Stimulated activated CD8-positive, alpha-beta memory T cell treated with anti-CD3 and anti-CD28 coated beads, Interleukin-12 subunit alpha, Interleukin-12 subunit beta, amount 100 ng/mL, for 4 hours (primary cell): ENCODE measurements around the gene SYNE3.

Experiments
- DNase-seq: peaks from one replicate; pipeline ENCODE4 v3.0.0-alpha.2; 2020; ENCODE audit warnings: low read depth

SYNE3 gene

DNA sequence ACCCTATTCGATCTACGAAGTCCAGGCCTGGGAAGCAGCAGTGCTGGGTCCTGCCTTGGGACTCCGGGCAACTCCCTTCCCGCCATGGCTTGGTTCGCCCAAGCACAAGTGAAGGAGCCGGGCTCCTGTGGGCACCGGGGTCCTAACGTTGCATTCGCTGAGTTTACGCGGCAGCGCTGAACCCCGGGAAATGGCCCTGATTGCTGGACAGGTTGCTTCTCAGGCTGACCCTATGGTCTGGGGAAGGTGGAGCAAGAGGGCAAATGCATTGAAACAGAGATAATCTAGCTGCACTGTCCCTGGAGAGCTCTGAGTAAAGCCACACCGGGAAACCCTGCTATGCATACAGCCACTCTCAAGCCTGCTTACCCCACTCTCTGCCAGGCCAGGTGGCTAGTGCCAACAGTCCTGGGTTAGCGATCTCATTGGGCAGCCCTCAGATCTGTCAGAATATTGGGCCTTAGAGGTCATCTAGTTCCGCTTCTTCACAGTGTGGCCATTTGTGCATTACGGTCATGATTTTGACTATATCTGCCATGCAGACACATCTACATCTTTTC lies 11.3 kb downstream of the SYNE3 start:
- no peak for DNase-seq

DNA sequence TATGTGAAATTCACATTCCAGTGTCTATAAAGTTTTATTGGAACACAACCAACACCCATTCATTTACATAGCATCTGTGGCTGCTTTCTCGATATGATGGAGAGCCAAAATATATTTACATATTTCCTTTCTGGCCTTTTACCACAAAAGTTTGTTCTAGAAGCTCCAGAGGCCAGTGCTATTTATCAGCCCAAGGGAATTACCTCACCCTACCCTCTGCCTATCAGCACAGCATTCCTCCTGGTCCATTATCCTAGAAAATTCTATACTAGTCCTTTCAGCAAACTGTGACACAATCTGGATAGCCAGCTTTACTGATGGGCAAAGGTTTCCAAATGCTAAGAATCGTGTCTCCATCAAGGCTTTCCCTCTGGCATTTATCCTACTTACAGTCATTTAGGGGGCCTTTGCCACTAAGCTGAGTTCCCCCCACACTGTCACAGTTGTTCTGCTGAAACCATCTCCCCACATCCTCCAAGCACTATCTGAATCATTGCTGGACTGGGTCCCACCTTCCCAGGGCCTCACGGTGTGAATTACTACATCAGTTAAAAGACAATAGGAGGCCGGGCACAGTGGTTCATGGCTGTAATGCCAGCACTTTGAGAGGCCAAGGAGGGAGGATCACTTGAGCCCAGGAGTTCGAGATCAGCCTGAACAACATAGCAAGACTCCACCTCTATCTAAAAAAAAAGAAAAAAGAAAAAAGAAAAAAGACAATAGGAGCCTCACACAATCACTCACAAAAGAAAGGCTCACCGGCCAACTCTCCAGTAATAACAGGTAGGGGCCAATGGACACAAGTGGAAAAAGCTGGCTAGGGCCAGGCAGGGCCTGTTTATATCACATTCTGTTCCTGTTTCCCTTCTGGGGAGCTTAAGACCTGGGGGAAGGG lies 12.1 kb downstream of the SYNE3 start:
- no peak for DNase-seq

DNA sequence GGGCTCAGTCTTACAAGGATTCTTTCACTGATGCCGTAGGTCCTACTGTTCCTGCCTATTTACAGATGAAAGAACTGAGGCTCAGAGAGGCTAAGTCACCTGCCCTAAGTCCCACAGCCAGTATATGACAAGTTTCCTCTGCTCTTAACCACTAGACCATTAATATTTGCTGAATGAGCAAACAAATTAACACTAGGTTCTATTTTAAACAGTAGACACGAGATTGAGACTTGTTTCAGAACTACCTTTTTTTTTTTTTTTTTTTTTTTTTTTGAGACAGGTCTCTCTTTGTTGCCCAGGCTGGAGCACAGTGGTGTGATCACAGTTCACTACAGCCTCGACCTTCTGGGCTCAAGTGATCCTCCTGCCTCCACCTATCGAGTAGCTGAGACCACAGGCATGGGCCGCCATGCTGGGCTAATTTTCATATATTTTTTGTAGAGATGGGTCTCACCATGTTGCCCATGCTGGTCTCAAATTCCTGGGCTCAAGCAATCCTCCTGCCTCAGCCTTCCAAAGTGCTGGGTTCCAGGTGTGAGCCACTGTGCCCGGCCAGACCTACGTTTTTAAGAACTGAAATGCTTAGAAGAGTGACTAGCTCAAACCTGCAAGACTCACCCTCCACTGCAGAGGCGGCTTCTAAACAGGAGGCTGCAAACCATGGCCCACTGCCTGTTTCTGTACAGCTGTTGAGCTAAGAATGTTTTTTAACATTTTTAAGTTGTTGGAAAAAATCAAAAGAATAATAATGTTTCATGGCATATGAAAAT lies 12.9 kb downstream of the SYNE3 start:
- DNase-seq: no peak

DNA sequence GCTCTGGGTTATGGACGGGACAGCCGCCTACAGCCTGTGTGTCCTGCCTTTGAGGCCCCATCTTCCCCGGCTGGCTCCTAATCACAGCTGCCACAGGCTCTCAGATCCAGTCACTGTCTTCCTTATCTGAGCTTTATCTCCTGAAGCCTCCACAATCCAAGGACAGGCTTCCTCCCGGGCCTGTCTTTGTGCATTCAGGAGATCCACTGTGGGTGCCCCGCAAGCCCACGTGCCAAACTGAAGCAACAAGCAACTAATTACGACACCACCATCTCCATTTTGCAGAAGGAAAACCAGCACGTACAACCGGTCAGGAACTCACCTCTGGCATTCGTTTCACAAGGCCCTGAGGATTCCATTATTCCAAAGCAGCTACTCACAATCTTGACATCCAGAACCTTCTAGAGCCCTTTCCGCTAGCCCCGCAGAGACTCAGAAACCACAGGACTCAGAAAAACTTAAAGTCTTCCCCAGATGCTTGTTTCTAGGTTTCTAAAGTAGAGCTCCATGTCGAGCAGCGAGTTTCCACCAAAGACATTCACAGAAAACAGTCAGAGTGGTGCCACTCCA lies 14.0 kb downstream of the SYNE3 start:
- DNase-seq: no peak

DNA sequence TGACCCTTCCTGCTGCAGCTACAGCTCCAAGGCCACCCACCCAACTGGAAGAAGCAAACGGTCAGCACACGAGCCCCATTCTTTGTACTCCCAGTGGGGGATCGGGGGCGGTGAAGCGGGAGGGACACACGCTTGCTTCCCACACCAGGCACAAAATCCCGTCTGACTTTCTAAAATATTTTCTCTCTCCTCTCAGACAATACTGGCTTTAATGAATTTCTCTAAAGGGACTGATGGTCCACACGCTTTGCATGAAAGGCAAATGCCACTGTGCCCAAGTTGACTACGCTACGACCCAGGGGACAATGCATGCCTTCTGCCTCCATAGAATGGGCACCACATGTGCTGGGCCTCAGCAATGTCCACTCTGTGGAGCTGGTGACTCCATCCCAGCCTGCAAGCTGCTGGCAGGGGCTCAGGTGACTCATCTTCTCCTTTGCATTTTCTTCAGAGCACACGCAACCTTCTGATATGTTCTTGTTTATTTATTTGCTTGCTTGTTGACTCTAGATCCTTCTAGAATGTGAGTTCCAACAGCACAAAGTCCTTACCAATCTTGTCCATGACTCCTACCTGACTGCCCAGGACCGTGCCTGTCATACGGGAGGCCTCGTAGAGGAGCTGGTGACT lies 15.6 kb downstream of the SYNE3 start:
- no peak for DNase-seq

DNA sequence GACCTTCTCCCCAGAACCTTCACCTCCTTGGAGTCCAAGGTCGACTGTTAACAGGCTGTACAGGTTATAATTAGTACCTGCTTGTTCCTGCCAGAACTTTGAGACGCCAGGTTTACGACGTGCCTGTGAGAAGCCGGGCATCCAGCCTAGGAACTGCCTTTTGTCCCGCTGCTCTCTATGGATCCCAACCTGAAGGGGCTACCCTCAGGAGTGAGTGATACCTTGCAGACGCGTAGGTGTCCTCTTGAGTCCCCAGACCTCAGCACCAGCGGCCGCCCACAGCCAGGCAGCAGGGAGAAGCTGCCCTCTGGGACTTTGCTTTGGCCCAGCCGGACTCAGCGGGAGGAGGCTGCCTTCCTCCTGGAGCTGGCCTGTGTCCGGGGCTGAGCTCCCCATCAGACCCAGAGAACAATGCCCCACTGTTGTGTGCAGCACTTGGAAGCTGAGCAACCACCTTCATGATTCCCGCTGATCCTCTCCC lies 16.2 kb downstream of the SYNE3 start:
- no peak for DNase-seq

DNA sequence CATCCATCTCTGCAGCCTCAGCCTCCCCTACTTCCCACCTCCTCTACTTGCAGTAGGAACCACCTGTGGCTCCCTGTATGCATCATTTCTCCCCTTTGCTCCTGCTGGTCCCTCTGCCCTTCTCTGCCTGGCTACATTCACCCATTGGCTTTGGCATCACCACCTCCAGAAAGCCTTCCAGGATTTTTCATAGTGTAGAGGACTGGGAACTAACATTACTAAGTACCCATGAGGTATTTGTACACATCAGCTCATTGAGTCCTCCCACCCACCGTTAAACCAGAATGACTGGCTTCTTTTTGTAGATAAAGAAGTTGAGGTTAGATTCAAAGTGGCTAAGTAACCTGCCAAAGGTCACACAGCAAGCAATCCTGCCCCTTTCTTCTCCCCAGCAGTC lies 17.1 kb downstream of the SYNE3 start:
- DNase-seq: no peak

DNA sequence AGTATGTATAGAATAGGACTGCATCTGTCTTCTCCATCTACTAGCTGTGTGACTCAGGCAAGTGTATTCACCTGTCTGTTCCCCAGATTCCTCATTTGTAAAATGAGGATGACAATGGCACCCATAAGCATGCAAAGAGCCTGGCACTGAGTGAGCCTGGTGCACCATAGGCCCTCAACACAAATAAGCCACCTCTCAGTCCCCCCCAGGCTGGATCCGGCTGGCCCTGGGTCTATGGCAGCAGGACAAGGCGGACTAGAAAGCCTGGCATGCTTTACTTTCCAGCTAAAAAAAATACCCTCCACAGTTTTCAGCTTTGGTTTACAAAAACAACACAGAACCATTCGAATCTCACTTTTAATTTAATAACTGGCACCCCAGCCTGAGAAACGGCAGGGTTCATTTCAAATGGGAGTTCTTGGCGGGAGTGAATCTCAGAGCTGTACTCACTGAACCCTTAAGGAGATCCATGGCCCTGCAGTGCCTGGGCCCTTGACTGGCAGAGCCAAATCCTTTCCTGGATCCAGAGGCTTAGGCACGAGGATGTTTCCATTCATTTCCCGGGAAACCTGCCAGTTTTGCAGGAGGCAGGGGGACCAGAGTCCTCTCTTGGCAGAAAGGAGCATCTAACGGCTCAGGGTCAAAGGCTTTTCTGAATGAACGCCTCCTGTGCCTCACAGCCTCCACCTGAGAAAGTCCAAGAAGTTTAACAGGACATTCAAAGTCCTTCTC lies 17.7 kb downstream of the SYNE3 start:
- no peak for DNase-seq

DNA sequence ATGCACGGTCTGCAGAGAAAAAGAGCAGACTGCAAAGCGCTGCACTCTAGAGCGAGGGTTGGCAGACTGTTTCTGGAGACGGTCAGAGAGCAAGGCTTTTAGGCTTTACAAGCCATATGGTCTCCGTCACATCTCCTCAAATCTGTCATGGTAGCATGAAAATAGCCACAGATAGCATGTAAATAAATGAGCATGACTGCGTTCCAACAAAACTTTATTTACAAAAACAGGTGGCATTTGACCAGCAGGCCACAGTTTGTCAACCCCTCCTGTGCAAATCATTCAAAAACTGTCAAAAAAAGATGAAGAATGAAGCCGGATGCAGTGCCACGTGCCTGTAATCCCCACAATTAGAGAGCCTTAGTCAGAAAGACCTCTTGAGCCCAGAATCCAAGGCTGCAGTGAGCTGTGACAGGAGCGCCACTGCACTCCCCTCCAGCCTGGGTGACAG lies 18.9 kb downstream of the SYNE3 start:
- DNase-seq: no peak

DNA sequence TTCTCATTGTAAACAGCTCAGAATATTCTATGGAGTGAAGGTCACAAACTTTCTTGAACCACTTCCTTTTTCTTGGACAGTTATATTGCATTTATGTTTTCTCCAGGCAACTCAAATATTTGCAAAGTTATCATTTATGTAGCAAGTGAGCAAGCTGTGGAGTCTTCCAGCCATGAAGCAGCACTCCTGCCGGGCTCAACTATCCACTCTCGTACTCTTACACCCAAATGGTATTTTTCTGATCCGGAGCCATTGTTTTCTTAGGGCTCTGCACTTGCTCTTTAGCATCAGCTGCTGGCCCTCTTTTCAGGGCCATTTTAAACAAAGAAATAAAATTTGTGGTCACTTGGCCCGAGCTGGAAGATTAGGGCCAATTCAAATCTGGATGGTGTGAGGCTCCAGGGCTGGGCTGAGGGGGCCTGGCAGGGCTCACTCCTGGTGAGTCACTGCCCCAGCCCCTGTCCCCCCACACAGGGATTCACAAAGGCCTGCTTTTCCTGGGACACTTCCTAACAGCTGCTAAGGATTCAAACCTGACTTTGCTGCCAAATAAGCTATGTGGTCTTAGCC lies 19.7 kb downstream of the SYNE3 start:
- no peak for DNase-seq

DNA sequence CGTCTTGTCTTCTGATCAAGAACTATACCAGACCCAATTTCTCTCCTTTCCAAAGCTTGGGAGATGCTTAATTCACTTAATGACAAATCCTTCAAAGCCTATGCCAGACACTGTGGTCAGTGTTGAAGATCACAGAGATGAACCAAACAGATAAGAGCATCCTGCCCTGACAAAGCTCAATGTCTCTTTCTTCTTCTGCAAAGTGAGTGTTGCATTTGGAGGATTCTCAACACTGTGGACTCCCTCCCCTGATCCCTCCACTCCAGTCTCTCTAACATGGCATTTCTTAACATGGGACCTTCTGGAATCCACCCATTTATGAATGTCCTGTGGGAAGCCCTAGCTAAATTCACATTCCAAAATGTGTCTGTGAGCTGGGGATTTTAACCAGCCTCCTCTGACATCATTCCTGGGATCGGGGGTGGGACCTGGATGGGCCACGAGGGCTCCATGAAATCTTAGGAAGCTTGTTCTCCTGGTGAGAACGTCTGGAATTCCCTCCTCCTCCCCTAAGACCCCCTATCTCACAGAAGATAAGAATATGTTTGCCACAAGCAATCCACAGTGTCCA lies 20.3 kb downstream of the SYNE3 start:
- no peak for DNase-seq

DNA sequence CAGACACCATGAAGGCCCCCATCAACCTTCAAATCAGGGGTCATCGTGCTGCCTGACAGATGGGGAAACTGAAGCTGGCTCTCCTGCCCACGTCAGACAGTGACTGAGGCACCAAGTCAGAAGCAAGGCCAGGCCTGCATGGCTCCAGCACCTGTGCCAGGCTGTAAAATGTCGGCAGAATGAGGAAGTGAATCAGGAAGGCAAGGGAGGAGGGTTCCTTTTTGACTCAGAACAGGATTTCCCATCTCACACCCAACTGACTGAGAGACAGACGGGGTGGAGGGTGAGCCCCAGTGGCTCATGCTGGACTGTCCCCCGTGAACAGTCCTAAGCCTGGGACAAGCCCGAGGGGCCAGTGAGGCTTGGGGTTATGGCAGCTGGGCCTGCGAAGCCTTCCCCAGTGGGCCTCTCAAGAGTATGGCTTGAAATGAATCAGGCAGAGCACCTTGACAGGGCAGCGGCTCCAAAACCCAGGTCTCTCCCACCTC lies 20.9 kb downstream of the SYNE3 start:
- no peak for DNase-seq

DNA sequence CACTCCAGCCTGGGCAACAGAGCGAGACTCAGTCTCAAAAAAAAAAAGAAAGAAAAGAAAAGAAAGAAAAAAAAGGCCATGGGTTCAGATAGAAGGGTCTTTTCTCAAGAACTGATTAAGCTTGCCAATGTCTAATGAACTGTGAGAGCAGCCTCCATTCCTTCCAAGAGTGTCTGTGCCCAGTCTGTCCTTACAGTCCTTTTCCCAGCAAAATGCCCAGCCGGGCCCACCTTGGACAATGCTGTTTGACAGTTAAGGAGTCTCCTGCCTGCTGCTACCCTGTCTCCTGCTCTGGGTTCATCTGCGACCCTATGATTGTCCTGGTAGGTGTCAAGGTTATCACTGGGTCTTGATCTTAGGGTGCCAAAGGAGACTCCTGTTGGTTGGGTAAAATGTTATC lies 21.4 kb downstream of the SYNE3 start:
- no peak for DNase-seq

DNA sequence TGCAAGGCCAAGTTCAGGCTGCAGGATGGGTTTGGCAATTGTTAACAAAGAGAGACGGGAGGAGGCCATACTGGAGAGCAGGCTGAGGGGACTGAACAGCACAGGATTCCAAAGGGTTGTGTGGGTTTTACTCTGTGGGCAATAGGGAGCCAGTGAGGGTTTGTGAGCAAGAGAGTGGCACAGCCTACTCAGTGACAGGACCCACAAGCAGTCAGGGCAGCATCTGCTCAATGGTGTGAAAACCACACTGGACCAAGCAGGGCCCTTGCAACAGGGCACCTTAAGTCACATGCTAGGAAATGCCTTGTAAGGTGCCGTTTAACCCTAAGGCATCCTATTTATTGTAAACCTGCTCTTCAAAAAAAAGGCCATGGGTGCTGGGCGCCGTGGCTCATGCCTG lies 22.0 kb downstream of the SYNE3 start:
- no peak for DNase-seq

DNA sequence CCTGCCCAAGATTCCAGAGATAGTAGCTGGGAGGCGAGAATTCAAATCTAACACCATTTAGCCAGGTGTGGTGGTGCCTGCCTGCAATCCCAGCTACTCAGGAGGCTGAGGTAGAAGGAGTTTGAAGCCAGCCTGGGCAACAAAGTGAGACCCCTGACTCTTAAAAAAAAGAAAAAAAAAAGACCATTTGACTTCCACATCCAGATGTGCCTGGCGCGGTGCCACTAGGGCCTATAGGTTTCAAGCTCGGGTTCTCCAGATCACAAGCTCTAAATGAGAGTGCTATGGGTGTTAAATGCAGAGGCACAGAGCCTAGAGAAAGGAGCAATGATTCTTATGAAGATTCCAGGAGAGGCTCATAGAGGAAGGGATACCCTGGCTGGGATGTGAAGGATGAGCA lies 22.5 kb downstream of the SYNE3 start:
- DNase-seq: no peak

DNA sequence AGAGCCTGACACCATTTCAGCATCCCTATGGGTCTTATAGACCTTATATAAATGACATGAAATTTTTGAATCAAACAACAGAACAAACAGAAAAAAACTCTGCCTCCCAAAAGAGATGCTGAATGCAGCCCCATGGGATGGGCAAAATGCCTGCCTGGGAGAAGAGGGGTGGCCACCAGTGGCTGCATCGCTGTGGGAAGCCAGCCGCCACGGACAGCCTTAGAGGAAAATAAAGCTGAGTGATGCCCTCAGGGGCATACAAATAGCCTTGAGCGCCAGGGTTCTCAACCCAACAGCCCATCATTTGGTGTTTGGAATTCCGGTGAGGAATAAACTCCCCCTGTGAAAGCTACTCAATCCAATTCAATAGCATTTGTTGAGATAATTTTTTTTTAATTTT lies 22.9 kb downstream of the SYNE3 start:
- DNase-seq: no peak

DNA sequence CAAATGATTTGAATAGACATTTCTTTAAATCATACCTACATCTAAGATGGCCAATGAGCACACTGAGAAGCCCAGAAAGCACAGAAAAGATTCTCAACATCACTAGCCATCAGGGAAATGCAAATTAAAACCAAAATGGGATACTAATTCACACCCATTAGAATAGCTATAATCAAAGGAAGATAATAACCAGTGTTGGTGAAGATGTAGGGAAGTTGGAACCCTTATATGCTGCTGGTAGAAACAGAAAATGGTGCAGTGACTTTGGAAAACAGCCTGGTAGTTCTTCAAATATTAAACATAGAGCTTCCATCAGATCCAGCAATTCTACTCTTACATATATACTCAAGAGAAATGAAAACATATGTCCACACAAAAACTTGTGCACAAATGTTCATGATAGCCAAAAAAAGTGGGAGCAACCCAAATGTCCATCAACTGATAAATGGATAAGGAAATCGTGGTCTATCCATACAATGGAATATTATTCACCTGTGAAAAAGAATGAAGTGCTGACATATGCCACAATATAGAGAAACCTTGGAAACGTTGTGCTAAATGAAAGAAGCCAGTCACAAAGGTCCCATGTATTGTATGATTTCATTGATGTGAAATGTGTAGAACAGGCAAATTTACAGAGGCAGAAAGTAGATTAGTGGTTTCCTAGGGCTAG lies 24.4 kb downstream of the SYNE3 start:
- DNase-seq: no peak

DNA sequence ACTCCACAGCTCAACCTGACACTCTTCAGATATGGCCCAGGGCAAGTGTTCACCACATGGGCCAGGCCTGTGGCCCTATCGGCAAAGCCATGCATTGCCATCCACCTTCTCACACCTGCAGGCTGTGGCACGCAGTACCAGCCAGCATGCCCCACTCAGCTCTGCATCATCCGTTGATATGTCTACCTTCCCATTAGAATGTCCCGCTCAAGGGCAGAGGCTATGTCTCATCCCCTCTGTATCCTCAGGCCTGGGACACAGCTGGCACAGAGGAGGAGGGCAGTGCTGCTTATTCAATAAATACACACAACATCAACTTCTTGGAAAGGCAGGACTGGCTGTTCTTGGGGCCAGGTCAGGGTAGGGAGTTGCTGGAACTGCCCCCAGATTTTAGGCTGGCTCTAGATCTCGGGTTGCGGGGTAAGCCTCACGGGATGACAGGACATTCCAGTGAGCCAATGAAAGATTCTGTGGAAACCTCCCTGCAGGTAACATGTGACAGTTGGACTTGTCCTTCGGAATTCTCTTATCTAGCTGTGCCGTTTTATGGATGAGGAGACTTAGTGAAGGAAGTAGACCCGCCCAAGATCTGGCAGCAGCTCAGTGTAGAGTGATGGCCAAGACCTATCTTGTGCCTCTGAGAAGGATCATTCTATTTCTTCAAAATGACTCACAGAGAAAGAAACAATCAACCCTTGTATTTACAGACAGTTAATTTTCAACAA lies 25.6 kb downstream of the SYNE3 start:
- no peak for DNase-seq

DNA sequence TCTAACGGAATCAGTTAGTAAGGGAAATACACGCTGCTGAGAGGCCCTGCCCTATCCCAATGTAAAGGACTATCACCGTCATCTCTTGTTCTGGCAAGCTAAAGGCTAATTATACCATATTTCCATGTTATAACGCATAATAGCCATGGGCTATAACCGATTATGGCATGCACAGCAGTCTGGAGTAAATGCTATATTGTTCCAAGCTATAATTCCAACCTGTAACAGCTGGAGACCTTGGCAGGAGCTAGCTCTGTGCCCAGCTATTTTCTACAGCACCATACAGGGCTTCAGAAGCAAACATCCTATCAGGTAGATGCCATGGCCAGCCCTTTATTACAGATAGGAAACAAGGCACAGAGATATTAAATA lies 26.3 kb downstream of the SYNE3 start:
- DNase-seq: no peak
